NCI-H2081 treated with DMSO at 0.1 percent for 48 hours (cell line): ENCODE results near the gene TGM4.
"Not testable (repeated sequence)": the region's sequence is repeated elsewhere in the genome, so short reads cannot be mapped to it uniquely, and the experiment has no call there.

Source experiments
- DNase-seq: peaks from one replicate; lab custom pipeline; 2025; lab: John Stamatoyannopoulos, UW

Gene TGM4

DNA sequence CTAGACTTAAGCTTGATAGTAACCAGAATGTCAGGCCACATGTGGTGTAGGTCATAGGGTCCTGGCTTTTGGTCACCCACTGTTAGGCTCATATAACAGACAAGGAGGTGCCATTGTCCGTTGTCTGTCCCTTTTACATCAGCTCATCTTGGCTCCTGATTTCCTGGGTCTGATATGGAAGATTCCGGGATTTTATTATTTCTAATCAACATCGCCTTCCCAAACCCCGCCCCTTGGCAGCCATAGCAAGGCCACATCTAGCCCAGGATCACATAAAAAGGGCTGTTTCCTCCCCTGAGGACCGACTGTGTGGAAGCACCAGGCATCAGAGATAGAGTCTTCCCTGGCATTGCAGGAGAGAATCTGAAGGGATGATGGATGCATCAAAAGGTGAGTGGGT, at the start of gene TGM4:
TSS of gene TGM4 (plus strand) at position 301 of the 400 bp plus-strand sequence. CDS start at position 372, 71 bp downstream.
- DNase-seq, result no peak

- DNase-seq, result no peak
Observed at GRCh38 chr3:44825264-44825925, 49.0 kb upstream of the TGM4 start.

GRCh38 chr3:44827196-44827595, 47.2 kb upstream of the TGM4 start:
- DNase-seq, result no peak

DNA sequence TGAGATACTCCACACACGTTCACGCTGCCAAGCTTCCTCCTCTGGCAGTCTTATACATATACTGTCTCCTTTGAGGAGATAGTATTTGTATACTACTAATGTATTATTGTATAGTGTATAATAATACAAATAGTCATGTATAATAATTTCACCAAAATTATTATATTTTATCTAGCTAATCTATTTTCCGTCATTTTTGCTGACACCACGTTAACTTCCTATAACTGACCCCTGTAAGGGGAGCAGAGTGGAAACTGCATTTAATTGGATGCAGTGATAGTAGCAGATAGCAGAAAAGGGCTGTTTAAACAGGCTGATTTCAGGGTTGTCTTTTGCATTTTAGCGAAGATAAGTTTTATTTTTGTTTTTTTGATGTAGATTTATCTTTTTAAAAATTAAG, 43.2 kb upstream of the TGM4 start:
- no peak for DNase-seq

DNA sequence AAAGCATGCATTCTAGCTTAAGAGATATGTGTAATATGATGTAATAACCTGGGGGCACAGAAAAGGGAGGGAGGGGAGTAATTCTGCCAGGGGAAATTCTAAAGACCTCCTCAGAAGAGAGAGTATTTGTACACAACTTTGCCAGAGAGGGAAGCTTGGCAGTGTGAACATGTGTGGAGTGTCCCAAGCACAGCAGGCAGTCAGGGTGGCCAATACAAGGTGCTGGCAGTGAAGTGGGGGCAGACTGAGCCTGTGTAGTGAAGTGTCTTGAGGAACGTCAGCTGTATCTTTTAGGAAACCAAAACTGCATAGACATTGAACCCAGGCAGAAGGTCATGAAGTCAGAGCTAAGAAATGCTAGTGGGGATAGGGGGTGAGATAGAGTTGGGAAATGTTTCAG, 42.4 kb upstream of the TGM4 start:
- no peak for DNase-seq

DNA sequence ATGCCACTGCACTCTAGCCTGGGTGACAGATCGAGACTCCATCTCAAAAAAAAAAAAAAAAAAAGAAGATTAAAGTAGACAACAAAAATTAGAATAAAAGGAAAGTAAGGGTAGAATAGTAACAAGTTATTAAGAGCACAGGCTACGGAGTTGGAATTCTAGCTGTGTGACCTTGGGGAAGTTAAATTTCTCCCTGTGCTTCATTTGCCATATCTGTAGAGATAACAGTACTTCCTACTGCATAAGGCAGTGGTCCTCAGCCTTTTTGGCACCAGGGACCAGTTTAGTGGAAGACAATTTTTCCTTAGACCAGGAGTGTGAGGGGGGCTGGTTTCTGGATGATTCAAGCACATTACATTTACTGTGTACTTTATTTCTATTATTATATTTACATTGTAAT, 41.4 kb upstream of the TGM4 start:
- no peak for DNase-seq

GRCh38 chr3:44833394-44833793, 41.0 kb upstream of the TGM4 start:
- no peak for DNase-seq

DNA sequence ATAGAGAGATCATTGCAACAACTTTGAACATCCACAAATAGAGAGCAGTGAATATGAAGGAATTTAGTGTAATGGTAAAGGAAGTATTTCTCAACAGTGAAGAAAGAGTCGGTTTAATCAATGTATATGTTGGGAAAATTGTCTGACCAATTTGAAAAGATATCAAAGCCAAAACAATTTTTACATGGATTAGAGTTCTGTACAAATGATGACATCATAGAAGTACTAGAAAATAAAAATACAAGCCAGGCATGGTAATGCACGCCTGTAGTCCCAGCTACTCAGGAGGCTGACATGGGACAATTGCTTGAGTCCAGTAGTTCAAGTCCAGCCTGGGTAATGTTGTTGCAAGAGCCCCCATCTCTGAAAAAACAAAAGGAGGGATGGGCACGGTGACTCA, 38.7 kb upstream of the TGM4 start:
- DNase-seq, result no peak

GRCh38 chr3:44842376-44842775, 32.0 kb upstream of the TGM4 start:
- DNase-seq, result no peak

- no peak for DNase-seq
Observed at GRCh38 chr3:44845528-44846520, 28.6 kb upstream of the TGM4 start.

- no peak for DNase-seq
Observed at GRCh38 chr3:44848634-44849033, 25.8 kb upstream of the TGM4 start.

GRCh38 chr3:44856663-44857062, 17.7 kb upstream of the TGM4 start:
- not testable (repeated sequence) for DNase-seq

DNA sequence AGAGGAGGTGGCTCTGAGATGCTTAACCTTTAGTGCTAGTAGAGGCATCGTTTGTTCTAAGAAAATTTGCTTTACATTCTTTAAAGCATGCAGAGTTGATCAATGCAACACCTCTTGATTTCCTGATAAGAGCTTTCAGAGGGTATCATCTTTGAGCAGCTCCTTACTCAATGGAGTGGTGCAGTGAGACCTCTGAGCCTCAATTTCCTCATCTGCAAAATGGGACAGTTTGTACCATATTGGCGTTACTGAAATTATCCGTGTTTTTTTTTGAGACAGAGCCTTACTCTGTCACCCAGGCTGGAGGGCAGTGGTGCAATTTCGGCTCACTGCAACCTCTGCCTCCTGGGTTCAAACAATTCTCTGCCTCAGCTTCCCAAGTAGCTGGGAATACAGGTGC, 14.3 kb upstream of the TGM4 start:
- no peak for DNase-seq

GRCh38 chr3:44861412-44862225, 12.8 kb upstream of the TGM4 start, which contains the start of gene TMEM42:
TSS of gene TMEM42 (plus strand) at chr3:44861912. CDS start at chr3:44861925, 13 bp downstream.
- DNase-seq, result no peak

DNA sequence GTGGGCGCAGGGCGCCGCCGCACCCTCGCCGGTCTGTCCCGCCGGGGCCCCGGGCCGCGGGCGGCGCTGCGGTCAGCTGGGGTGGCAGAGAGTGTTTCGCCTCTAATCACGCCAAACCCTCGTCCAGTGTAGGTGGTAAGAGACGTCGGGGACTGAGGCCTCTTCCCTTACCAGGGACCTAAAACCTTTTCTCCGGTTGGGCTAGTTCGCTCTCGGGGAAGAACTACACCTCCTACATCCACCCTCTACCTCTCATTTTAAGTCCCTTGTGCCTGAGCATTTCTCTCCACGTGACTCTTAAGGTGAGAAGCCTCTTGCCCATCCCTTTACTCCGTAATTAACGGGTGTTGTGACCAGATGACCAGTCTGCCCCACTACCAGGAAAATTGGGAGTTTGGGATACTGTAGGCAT, 12.2 kb upstream of the TGM4 start:
- DNase-seq, result no peak

DNA sequence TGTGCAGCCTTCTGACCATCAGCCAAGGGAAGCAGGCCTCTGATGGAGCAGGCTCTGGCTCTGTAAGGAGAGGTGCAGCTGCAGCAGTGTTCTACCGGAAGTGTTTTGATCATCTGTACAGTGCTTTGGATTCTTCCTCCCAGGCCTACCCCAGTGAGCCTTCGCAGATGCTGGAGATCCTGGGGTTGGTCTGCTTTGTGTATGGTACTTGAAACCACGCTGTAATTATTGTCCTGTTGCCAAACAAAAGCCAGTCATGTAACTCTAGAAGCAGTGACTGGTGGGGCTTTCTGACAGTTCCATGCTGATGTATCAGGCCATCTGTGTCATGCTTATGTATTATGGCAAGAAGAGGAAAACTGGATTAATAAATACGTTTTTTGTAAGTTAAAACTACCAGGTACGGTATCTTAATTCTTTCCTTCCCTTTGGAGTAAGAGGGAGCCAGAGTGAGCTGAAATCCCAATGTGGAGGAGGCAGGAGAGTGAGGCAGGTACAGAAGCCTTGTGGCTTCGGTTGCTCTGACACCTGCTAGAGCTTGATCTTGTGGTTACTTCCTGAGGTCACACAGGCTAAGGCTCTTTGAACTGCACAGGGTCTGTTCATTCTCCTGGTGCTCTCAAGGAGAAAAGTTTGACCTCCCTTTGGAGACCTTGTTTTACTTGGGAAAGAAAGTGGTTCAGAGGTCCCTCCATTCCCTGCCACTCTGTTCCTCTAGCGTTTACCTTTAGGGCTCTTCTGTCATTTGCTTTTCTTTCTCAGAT, 9.0 kb upstream of the TGM4 start:
- DNase-seq, result no peak

DNA sequence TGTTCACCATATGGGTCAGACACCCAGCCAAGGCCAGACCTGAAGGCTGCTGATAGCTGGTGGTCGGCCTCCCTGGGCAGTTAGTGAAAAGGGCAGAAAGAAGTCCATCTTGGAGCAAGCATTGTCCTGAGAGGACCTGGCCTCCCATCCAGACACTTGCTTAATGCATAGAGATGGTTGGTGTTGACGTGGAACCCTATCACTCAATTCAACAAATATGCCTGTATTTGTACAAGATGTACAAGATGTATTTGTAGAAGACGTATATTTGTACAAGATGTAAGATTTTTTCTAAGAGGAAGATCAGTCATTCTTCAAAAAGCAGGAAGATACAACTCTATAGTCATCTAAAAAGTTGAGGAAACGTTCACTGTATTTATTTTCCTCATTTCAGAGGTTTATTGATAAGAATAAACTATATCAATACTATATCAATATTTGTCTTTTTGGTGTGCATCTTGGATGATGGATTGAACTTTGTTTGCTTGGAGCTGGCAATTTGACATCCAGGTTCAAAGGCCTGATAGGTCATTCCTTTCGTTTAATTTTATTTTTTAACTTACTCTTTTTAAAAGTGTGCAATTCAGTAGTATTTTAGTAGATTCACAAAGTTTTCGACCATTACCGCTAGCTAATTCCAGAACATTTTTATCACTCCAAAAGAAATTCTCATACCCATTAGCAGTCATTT, 6.8 kb upstream of the TGM4 start:
- DNase-seq, result no peak

DNA sequence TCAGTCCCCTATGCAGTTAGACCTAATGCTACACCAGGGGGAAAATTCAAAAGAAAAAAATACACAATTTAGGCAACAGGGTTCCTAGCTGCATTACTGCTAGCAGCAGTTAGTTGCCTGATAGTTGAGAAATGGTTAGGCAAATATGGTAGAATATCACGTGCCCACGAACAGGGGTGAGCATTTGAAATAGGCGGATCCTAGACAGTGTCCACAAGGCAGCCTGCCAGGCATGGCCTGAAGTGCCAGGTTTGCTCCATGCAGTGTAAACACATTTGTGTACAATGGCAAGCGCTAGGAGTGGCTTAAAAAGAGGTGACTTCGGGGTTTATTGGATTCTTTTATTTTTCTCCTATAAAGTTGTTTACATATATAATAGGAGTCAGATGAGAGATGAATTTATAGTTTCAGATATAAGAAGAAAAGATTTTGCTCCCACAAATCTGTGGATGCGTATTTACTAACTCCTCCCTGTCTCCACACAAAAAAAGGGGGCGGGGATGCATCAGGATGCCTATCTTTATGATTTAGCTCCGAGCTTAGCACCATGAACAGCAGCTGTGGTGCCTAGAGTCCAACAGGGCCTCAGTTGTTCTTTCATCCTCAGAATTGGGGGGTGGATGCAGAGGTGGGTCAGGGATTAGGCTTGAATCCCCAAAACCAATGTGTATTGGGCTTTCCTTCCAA, 3.9 kb upstream of the TGM4 start:
- DNase-seq, result peak; percentile 37

DNA sequence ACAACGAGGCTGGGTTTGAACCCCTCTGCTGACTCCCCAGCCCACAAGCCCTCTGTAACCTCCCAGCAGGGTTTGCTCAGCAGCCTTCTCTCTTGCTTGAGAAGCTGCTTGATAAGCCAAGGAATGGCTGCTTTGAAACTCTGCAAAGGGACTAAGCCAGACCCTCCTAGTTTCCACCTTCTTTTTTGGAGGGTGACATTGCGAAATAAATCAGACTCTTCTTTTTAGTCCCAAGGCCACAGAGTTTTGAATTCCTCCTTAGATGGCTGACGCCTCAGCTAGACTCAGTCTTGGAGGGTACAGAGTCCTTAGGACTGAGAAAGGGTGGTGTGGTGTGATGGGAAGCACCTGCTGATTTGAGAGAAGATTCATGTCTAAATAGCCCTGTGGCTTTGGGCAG, 1.2 kb downstream of the TGM4 start:
- no peak for DNase-seq

GRCh38 chr3:44877333-44877732, 2.9 kb downstream of the TGM4 start:
- no peak for DNase-seq
